Stimulated activated CD8-positive, alpha-beta memory T cell treated with anti-CD3 and anti-CD28 coated beads, Interleukin-7, amount 100 ng/mL, for 48 hours (primary cell): ENCODE data around the gene CFAP119.

Experiments used
- DNase-seq, 2 donors: peaks; one replicate each; pipeline ENCODE4 v3.0.0-alpha.2; 2020; ENCODE audit warnings: low read depth in 1 of 2; ENCODE audit errors: extremely low read depth in 1 of 2

The CFAP119 gene

GRCh38 chr16:30741461-30741914 is 20.4 kb downstream of the CFAP119 start:
- no peak for DNase-seq

DNA sequence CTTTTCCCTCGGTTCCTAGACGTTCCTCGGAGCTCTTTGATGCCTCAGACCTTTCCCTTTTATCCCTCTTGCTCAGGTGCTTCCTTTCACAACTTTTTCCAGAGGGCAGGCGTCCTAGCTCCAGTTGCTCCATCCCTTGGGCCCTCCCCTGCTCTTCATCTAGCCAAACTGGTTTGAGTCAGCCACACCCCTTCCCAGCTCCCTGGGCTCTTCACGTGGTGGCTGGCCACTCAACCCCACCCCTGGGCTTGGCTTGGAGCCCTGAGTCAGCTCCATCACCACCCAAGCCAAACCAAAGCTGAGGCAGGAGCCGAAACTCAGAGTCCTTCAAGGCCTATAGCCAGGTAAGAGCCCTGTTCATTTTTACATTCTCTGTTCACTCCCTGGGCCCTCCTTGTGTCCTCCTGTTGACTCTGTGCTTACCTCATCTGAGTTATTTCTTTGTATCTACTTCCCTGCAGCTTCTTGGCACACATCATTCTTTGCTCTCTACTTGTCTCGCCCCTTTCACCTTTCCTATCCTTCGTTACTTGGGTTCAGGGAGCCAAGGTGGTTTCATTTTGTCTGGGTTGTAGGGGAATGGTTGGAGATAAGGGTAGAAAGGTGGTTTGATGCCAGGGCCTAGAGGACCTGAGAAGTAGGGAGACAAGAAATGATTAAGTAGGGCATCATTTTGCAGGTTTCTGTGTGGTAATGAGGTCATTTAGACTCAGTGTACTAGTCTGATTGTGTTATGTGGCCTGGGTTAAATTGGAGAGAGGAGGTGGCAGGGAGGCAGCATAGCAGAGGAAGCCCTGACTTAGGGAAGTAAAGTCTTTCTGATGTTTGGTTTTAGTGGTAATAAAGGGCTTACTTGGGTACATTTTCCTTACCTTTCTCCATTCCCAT is 21.3 kb downstream of the CFAP119 start:
- peak in 1 of 2 donors; percentile 15 for DNase-seq

DNA sequence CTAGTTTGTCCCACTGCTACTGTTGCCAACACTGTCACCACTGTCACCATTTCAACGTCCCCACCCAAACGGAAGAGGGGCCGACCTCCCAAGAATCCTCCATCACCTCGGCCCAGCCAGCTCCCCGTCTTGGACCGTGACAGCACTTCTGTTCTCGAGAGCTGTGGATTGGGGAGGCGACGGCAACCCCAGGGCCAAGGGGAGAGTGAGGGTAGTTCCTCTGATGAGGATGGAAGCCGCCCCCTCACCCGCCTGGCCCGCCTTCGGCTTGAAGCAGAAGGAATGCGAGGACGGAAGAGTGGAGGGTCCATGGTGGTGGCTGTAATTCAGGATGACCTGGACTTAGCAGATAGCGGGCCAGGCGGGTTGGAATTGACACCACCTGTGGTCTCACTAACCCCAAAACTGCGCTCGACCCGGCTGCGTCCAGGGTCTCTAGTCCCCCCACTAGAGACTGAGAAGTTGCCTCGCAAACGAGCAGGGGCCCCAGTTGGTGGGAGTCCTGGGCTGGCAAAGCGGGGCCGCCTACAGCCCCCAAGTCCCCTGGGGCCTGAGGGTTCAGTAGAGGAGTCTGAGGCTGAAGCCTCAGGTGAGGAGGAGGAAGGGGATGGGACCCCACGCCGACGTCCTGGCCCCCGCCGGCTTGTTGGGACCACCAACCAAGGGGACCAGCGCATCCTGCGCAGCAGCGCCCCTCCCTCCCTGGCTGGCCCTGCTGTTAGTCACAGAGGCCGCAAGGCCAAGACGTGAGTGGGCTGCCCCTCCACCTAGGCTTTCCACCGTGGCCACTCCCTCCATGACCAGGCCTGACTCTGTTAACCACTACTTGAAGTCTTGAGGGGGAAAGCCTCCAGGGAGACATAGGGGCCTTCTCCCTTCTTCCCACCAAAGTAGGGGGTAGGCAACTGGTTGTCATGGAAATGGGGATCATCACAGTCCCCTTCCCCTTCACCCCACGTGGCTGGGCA is 22.6 kb downstream of the CFAP119 start:
- DNase-seq = no peak

GRCh38 chr16:30737794-30738648 is 23.8 kb downstream of the CFAP119 start:
- no peak for DNase-seq

DNA sequence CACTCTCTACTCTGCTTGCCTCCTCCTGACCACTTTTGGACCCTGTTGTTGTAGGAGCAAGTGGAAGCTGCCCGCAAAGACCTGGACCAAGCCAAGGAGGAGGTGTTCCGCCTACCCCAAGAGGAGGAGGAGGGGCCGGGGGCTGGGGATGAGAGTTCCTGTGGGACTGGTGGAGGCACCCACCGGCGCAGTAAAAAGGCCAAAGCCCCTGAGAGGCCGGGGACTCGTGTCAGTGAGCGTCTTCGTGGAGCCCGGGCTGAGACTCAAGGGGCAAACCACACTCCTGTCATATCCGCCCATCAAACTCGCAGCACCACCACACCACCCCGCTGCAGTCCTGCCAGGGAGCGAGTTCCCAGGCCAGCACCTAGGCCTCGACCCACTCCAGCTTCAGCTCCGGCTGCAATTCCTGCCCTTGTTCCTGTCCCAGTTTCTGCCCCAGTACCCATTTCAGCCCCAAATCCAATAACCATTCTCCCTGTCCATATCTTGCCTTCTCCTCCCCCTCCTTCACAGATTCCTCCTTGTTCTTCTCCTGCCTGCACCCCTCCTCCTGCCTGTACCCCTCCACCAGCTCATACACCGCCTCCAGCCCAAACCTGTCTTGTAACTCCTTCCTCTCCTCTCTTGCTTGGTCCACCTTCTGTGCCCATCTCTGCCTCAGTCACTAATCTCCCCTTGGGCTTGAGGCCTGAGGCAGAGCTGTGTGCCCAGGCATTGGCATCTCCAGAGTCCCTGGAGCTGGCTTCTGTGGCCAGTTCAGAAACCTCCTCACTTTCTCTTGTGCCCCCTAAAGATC is 24.7 kb downstream of the CFAP119 start:
- DNase-seq = no peak

DNA sequence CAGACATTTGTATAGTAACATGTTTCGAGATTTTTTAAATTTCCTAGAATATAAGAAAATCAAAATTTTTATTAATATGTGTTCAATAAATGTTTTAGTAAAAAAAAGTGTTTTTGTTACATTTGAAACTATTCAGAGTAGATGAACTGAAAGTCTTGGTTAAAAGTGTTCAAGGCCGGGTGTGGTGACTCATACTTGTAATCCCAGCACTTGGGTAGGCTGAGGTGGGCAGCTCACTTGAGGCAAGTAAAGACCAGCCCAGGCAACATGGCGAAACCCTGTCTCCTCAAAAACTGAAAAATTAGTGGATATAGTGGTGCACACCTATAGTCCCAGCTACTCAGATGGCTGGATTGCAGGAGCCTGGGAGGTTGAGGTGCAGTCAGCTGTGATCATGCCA is 30.5 kb downstream of the CFAP119 start:
- no peak for DNase-seq

DNA sequence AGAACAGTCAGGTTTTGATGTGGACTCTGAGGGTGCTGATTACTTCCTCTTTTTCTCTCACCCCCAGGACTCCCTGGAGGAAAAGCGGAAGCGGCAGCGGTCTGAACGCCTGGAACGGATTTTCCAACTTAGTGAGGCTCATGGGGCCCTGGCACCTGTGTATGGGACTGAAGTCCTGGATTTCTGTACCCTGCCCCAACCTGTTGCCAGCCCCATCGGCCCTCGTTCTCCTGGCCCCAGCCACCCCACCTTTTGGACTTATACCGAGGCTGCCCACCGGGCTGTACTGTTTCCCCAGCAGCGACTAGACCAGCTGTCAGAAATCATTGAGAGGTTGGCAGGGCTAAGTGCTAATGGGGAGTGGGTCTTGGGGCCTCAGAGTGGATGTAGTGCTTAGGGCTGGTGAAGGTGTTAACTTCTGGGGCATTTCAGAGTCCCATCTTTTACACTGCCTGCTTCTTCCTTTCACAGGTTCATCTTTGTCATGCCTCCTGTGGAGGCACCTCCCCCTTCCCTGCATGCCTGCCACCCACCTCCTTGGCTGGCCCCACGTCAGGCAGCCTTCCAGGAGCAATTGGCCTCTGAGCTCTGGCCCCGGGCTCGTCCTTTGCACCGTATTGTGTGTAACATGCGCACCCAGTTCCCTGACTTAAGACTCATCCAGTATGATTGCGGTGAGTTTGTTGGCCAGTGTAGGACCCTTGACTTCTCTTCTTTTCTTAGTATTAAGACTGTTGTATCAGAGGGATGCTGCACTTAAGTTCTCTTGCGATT is 32.8 kb downstream of the CFAP119 start:
- DNase-seq = no peak

DNA sequence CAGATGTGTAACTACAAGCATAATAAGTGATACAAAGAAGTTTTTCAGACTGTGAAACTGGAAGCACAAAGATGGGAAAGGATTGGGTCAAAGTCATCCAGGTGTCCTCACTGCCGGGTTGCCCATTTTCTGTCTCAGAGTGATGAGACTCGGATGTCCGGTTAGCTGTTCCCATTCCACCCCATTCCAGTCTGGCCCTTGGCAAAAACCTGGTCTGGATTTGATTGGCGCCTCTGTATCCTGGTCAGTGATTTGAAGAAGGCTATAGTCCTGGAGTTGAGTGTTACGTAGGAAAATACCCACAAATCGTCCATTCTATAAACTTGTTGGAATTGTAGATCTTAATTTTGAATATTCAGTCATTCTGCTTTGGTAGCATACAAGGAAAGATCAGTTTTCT is 33.5 kb downstream of the CFAP119 start:
- DNase-seq = no peak

- no peak for DNase-seq
Measured at GRCh38 chr16:30725418-30725792, 36.5 kb downstream of the CFAP119 start.

DNA sequence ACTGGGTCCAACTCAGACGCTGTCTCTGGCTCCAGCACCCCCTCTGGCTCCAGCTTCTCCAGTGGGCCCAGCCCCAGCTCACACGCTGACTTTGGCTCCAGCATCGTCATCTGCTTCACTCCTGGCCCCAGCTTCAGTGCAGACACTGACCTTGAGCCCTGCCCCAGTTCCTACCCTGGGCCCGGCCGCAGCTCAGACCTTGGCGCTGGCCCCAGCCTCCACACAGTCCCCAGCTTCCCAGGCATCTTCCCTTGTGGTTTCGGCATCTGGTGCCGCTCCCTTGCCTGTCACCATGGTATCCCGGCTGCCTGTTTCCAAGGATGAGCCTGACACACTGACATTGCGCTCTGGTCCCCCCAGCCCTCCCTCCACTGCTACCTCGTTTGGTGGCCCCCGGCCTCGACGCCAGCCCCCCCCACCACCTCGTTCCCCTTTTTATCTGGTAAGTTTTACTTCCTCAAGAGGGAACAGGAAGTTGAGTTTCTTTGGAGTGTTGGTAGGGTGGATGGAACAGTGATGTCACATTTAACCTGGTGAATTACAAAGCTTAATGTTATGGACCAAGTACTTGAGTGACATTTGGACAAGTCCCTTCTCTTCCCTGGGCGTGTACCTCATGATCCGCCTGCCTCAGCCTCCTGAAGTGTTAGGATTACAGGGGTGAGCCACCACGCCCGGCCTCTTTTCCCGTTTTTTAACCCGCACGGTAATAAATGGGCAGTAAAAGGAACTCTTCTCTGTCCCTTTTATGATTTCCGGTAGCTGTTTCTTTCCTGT is 37.0 kb downstream of the CFAP119 start:
- DNase-seq = no peak

DNA sequence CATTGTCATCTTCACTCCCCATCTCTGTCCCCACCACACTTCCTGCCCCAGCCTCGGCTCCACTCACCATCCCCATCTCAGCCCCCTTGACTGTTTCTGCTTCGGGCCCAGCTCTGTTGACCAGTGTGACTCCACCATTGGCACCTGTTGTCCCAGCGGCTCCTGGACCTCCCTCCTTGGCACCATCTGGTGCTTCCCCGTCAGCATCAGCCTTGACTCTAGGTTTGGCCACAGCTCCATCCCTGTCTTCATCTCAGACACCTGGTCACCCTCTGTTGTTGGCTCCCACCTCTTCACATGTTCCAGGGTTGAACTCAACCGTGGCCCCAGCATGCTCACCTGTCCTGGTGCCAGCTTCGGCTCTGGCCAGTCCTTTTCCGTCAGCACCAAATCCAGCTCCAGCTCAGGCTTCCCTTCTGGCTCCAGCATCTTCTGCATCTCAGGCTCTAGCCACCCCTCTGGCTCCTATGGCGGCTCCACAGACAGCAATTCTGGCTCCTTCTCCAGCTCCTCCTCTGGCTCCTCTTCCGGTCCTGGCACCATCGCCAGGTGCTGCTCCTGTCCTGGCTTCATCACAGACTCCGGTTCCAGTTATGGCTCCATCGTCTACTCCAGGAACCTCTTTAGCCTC is 38.0 kb downstream of the CFAP119 start:
- no peak for DNase-seq

- DNase-seq = no peak
Measured at GRCh38 chr16:30722916-30723315, 38.9 kb downstream of the CFAP119 start.

GRCh38 chr16:30722443-30722842 is 39.4 kb downstream of the CFAP119 start:
- no peak for DNase-seq

DNA sequence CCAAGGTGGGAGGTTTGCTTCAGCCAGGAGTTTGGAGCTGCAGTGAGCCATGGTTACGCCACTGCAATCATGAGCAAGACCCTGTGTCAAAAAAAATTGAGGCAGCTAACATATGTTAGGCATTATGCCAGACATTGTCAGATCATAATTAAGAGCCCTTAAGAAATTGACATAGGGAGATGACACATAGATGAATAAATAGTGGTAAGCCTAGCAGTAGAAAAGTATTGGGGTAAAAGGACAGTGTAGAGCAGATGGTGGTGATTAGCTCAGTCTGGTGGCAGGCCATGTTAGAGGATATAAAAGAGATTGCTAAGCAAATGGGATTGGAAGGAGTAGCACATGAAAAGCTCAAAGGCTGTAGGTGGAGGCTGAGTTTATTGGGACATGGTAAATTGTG is 40.3 kb downstream of the CFAP119 start:
- no peak for DNase-seq

- DNase-seq = no peak
Measured at GRCh38 chr16:30721167-30721566, 40.7 kb downstream of the CFAP119 start.

- no peak for DNase-seq
Measured at GRCh38 chr16:30720694-30721093, 41.2 kb downstream of the CFAP119 start.

DNA sequence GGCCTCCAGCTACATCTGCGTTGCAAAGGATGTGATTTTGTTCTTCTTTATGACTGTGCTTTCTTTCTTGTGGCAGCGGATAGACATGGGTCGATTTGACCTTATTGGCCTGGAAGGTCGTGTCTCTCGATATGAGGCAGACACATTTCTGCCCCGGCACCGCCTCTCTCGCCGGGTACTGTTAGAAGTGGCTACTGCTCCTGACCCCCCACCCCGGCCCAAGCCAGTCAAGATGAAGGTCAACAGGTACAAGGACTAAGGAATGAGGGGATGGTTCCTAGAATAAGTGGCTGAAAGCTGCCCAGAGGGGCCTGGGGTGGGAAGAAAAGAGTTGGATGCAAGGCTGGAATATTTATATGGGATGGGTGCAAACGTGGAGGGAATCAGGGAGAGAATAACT is 41.8 kb downstream of the CFAP119 start:
- no peak for DNase-seq
